HL-60 (cell line): ENCODE results near the gene THRB.

Experiments
- GABPA ChIP-seq: IDR thresholded peaks from 2 replicates; pipeline ENCODE4 v1.6.1; 2012; ENCODE audit warnings: low read depth
- POLR2AphosphoS5 ChIP-seq: IDR thresholded peaks from 2 replicates; pipeline ENCODE4 v1.6.1; 2012; ENCODE audit warnings: low read depth
- SPI1 ChIP-seq: IDR thresholded peaks from 2 replicates; pipeline ENCODE4 v1.6.1; 2012; ENCODE audit warnings: low read depth, mild to moderate bottlenecking, borderline replicate concordance
- TF ChIP-seq, protein P1 (sequence below): IDR thresholded peaks from one replicate; pipeline ENCODE4 v1.5.1; 2011; ENCODE audit warnings: low read length, control low read depth, inconsistent platforms; ENCODE audit not compliant: insufficient read depth
- TF ChIP-seq, protein P2 (sequence below): IDR thresholded peaks from 2 replicates; pipeline ENCODE4 v1.6.1; 2012; ENCODE audit warnings: low read depth; ENCODE audit not compliant: insufficient replicate concordance

- TF ChIP-seq, protein P1, sequence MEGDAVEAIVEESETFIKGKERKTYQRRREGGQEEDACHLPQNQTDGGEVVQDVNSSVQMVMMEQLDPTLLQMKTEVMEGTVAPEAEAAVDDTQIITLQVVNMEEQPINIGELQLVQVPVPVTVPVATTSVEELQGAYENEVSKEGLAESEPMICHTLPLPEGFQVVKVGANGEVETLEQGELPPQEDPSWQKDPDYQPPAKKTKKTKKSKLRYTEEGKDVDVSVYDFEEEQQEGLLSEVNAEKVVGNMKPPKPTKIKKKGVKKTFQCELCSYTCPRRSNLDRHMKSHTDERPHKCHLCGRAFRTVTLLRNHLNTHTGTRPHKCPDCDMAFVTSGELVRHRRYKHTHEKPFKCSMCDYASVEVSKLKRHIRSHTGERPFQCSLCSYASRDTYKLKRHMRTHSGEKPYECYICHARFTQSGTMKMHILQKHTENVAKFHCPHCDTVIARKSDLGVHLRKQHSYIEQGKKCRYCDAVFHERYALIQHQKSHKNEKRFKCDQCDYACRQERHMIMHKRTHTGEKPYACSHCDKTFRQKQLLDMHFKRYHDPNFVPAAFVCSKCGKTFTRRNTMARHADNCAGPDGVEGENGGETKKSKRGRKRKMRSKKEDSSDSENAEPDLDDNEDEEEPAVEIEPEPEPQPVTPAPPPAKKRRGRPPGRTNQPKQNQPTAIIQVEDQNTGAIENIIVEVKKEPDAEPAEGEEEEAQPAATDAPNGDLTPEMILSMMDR = no peak
- TF ChIP-seq POLR2AphosphoS5 (no peak), GABPA (no peak), SPI1 (no peak)
- TF ChIP-seq, protein P2, sequence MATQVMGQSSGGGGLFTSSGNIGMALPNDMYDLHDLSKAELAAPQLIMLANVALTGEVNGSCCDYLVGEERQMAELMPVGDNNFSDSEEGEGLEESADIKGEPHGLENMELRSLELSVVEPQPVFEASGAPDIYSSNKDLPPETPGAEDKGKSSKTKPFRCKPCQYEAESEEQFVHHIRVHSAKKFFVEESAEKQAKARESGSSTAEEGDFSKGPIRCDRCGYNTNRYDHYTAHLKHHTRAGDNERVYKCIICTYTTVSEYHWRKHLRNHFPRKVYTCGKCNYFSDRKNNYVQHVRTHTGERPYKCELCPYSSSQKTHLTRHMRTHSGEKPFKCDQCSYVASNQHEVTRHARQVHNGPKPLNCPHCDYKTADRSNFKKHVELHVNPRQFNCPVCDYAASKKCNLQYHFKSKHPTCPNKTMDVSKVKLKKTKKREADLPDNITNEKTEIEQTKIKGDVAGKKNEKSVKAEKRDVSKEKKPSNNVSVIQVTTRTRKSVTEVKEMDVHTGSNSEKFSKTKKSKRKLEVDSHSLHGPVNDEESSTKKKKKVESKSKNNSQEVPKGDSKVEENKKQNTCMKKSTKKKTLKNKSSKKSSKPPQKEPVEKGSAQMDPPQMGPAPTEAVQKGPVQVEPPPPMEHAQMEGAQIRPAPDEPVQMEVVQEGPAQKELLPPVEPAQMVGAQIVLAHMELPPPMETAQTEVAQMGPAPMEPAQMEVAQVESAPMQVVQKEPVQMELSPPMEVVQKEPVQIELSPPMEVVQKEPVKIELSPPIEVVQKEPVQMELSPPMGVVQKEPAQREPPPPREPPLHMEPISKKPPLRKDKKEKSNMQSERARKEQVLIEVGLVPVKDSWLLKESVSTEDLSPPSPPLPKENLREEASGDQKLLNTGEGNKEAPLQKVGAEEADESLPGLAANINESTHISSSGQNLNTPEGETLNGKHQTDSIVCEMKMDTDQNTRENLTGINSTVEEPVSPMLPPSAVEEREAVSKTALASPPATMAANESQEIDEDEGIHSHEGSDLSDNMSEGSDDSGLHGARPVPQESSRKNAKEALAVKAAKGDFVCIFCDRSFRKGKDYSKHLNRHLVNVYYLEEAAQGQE = no peak
Measured at GRCh38 chr3:24215502-24215901, 279.1 kb downstream of the THRB start.
